PFSK-1 (cell line): ENCODE results near the gene CREB1.

Experiments used
- FOXP2 ChIP-seq: optimal IDR thresholded peaks from 2 replicates; pipeline ENCODE3; 2011; ENCODE audit warnings: borderline replicate concordance, control low read depth, inconsistent platforms; ENCODE audit not compliant: insufficient read depth; ENCODE audit errors: extremely low read length, extremely low read depth
- POLR2AphosphoS5 ChIP-seq: IDR thresholded peaks from 2 replicates; pipeline ENCODE4 v1.6.1; 2012; ENCODE audit warnings: low read depth, mild to moderate bottlenecking, control low read depth, low read length, moderate library complexity
- REST ChIP-seq, 2 experiments: IDR thresholded peaks; 2 replicates each; pipeline versions ENCODE4 v1.6.1 to v1.8.0; 2011 to 2012; ENCODE audit warnings: low read depth in 2 of 2, low read length in 2 of 2, control low read depth in 1 of 2, inconsistent platforms in 1 of 2, mild to moderate bottlenecking in 1 of 2, moderate library complexity in 1 of 2; ENCODE audit not compliant: insufficient read depth in 1 of 2
- SIN3A ChIP-seq: IDR thresholded peaks from 2 replicates; pipeline ENCODE4 v1.6.1; 2012; ENCODE audit warnings: mild to moderate bottlenecking, low read length, moderate library complexity, borderline replicate concordance; ENCODE audit not compliant: insufficient read depth
- TAF1 ChIP-seq: IDR thresholded peaks from 2 replicates; pipeline ENCODE4 v1.6.1; 2012; ENCODE audit warnings: low read length, control low read depth, borderline replicate concordance; ENCODE audit not compliant: insufficient read depth

The CREB1 gene

GRCh38 chr2:207565736-207566500 lies 36.2 kb downstream of the CREB1 start:
- TF ChIP-seq REST (IDR thresholded peaks at IDR 0.05; ENCODE audit: insufficient read depth in 1 of 2, low read depth in 2 of 2, low read length in 2 of 2): no peak

- TF ChIP-seq SIN3A: no peak
- TF ChIP-seq REST (IDR thresholded peaks at IDR 0.05; ENCODE audit: insufficient read depth in 1 of 2, low read depth in 2 of 2, low read length in 2 of 2): no peak
These were observed 37.9 kb downstream of the CREB1 start for GRCh38 chr2:207567671-207568070.

GRCh38 chr2:207571370-207571769 lies 41.6 kb downstream of the CREB1 start:
- no peak for TF ChIP-seq FOXP2
- TF ChIP-seq TAF1: no peak
- no peak for TF ChIP-seq REST (IDR thresholded peaks at IDR 0.05; ENCODE audit: insufficient read depth in 1 of 2, low read depth in 2 of 2, low read length in 2 of 2)
- no peak for TF ChIP-seq POLR2AphosphoS5
- TF ChIP-seq SIN3A: no peak

GRCh38 chr2:207584952-207585351 lies 55.2 kb downstream of the CREB1 start:
- TF ChIP-seq REST (IDR thresholded peaks at IDR 0.05; ENCODE audit: insufficient read depth in 1 of 2, low read depth in 2 of 2, low read length in 2 of 2) (no peak), FOXP2 (no peak), SIN3A (no peak)

- TF ChIP-seq SIN3A (no peak), POLR2AphosphoS5 (no peak), TAF1 (no peak), FOXP2 (no peak), REST (IDR thresholded peaks at IDR 0.05; ENCODE audit: insufficient read depth in 1 of 2, low read depth in 2 of 2, low read length in 2 of 2) (no peak)
These were observed 57.5 kb downstream of the CREB1 start for GRCh38 chr2:207587305-207587704.
